GM18505 (cell line): ENCODE measurements around the gene ERC1.
"Not testable (repeated sequence)": the region's sequence is repeated elsewhere in the genome, so short reads cannot be mapped to it uniquely, and the experiment has no call there.

Source experiments
- ATAC-seq: cut with Tn5 transposase; IDR thresholded peaks from one replicate; pipeline ENCODE4 v1.9.1; 2021; ENCODE audit not compliant: unreplicated experiment
- POLR2A ChIP-seq: IDR thresholded peaks from 4 replicates; pipeline ENCODE4 v1.6.1; 2011; ENCODE audit warnings: borderline replicate concordance; ENCODE audit not compliant: insufficient read depth, insufficient read length; ENCODE audit errors: extremely low read depth

ERC1 gene

DNA sequence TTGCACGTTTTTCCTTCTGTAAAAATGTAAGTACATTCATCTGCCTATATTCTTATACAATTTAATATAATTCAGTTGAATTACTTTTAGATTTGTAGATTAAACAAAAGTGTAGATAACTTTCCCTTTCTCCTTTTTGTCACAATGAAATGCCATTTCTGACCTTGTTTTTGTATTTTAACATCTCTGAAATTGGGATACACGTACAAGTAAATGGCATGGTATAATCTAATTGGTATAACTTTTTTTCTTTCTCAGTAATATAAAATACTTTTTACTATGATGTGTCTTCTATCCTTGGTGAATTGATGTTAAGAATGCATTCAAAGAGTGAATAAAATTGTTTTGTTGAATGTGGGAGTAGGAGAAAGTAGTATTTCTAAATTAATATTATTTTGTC is 210.0 kb downstream of the ERC1 start:
- no peak for ATAC-seq
- no peak for TF ChIP-seq POLR2A

- no peak for TF ChIP-seq POLR2A
- ATAC-seq, result no peak
These were observed 210.9 kb downstream of the ERC1 start for GRCh38 chr12:1201886-1202285.

DNA sequence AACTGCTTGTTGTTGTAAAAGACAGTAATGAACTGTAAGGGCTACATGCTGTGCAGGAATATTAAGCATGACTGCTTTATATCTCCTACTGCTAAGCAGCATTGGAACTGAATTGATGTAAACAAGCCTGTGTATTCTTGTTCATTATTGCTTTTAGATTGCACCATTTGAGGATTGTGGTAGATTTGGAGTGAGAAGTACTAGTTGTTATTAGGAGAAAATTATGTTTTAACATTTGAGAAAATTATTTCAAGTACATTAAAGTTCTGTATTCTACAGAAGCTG is 212.7 kb downstream of the ERC1 start:
- TF ChIP-seq POLR2A, result no peak
- ATAC-seq, result no peak

- no peak for TF ChIP-seq POLR2A
- ATAC-seq, result peak; percentile 85
These were observed 213.6 kb downstream of the ERC1 start for GRCh38 chr12:1204581-1205121.

- no peak for TF ChIP-seq POLR2A
- no peak for ATAC-seq
These were observed 214.6 kb downstream of the ERC1 start for GRCh38 chr12:1205512-1206060.

GRCh38 chr12:1206118-1206734 is 215.2 kb downstream of the ERC1 start:
- TF ChIP-seq POLR2A, result no peak

DNA sequence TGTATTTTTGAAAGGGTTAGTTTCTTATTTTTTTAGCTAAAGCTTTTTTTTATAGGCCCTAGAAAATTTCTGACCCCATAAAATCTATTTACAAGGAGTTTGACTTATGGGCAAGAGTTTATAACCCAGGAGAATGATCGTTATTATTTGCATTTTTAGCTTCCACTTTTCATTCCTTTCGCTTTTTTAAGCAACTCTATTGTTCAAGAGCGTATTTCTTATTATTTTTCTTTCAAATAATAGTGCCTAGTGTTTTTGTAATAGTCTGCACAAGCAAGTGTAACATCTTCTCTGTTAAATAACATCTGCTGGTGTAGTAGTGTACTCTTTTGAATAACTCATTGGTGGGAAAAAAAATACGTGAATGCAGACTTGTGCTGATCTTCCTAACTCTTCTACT is 216.3 kb downstream of the ERC1 start:
- ATAC-seq, result no peak
- no peak for TF ChIP-seq POLR2A

More at GRCh38 chr12:1206118-1206734, 215.2 kb downstream of the ERC1 start:
- ATAC-seq, result no peak

- not testable (repeated sequence) for ATAC-seq
These were observed 217.7 kb downstream of the ERC1 start for GRCh38 chr12:1208719-1209118.

- no peak for TF ChIP-seq POLR2A
- ATAC-seq, result no peak
These were observed 221.5 kb downstream of the ERC1 start for GRCh38 chr12:1212526-1212925.

- ATAC-seq, result no peak
- no peak for TF ChIP-seq POLR2A
These were observed 222.2 kb downstream of the ERC1 start for GRCh38 chr12:1213205-1213604.

DNA sequence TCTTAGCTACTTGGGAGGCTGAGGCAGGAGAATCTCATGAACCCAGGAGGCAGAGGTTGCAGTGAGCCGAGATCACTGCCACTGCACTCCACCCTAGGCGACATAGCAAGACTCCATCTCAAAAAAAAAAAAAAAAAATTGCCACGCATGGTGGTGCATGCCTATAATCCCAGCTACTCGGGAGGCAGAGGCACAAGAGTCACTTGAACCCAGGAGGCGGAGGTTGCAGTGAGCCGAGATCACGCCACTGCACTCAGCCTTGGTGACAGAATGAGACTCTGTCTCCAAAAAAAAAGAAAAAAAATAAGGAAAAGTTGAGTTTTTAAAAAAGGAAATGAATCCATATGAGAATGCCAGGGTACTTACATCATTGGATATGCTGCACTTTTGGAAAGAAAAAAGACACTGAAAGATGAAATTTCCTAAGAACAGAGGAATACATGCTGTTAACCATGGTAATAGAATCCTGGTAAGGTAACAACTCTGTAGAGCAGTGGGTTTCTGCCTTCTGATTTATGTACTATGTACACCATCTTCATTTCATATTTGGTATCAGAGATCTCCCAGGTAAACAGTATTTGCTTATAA is 222.7 kb downstream of the ERC1 start:
- TF ChIP-seq POLR2A, result no peak

DNA sequence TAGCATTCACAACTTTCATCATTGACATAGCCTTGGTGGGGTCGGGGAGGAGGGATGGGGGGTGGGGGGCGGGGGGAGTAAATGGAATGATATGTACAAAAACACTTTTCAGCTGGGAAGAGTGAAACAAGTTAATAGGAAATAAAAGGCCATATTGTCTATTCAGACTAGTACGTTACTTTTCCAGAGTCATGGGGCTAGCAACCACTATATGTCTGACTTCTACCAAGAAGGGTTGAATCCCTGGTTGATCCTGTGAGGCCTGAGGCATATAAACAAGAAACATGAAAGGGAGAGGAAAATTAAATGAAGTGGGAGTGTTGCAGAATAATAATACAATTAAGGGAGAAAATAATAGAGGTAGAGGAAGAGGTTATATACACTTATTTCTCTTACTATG is 225.5 kb downstream of the ERC1 start:
- ATAC-seq, result no peak
- TF ChIP-seq POLR2A, result no peak

More for the DNA sequence above, 222.7 kb downstream of the ERC1 start:
- ATAC-seq, result no peak

- ATAC-seq, result no peak
- TF ChIP-seq POLR2A, result no peak
These were observed 226.3 kb downstream of the ERC1 start for GRCh38 chr12:1217191-1217949.

- ATAC-seq, result no peak
- TF ChIP-seq POLR2A, result no peak
These were observed 227.3 kb downstream of the ERC1 start for GRCh38 chr12:1218369-1218768.
